HG02571 (cell line): Measurements from ENCODE around the gene C6orf120.
A peak's percentile ranks its signal among the peaks of the same experiment; 100 is the strongest.
"Not testable (repeated sequence)": the region's sequence is repeated elsewhere in the genome, so short reads cannot be mapped to it uniquely, and the experiment has no call there.

Experiments used
- ATAC-seq: cut with Tn5 transposase; IDR thresholded peaks from one replicate; pipeline ENCODE4 v1.9.1; 2021; ENCODE audit warnings: mild to moderate bottlenecking, moderate library complexity; ENCODE audit not compliant: unreplicated experiment

C6orf120 gene

GRCh38 chr6:169678342-169678741 is 23.6 kb upstream of the C6orf120 start:
- no peak for ATAC-seq

DNA sequence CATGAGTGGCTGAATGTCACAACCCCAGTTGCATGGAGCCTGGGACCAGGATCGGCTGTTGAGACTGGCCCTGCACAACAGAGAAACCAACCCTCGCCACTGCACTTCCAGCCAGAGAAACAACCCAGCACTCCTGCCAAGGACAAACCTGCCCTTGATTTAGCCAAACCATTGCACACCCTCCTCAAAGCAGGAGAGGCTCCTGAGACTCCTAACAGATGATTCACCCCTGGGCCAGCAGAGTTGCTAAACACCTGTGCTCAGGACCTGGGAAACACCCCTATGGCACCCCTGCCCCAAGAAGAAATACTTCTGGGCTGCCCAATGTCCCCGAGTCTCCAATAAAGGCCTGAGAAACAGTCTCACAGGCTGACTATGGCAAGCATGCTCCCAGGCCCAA is 17.9 kb upstream of the C6orf120 start:
- ATAC-seq: no peak

- no peak for ATAC-seq
Observed at GRCh38 chr6:169685860-169686259, 16.1 kb upstream of the C6orf120 start.

DNA sequence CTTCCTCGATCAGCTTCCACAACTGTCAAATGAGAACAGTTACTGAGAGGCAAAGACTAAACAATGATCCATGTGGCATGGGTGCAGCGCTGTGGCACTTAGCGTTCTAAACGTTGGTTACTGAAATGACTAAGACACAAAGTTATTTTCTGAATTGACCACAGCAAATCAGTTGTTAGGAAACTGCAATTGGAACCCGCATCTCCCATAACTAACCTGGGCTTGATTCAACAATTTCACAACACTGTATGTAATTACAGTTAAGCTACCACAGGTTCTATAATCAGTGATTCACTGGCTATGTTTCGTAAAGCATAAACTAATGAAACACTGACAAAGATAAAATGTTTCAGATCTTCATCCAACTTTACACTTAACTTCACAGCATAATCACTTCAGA is 12.6 kb upstream of the C6orf120 start:
- ATAC-seq: no peak

DNA sequence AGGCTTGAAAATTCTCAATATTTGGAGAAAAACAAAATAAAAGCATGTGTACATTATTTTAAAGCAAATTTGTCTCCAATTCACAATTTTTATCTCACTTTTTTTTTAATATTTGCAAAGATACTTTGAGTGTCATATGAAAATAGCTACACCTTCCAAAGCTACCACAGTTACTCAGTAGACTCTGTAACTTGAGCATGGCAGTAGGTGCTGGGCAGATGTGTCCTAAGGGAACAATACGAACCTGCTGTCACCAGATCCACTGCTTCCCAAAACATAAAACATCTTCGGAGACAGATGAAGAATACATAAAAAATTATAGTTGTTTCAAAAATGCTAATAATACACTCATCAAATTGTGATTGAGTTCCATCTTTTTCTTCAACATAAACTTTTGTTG is 10.7 kb upstream of the C6orf120 start:
- no peak for ATAC-seq

GRCh38 chr6:169692516-169692915 is 9.4 kb upstream of the C6orf120 start:
- no peak for ATAC-seq

DNA sequence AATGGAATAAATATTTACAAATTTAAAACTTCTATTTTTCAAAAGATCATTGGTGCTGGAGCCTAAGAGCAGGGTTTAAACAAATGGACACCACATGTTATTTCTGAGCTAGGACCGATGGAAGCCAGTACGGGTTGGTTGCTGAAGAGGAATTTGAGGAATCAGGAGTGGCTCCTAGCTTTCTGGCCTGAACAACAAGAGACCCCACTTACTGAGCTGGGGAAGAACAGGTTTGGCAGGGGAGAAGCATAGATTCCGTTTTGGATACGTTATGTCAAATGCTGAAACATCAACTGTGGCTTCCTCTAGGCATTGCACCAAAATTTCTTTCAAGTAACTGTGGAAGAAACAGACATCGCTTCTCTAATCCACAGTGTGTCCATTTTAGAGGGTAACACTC is 6.8 kb upstream of the C6orf120 start:
- ATAC-seq: no peak

DNA sequence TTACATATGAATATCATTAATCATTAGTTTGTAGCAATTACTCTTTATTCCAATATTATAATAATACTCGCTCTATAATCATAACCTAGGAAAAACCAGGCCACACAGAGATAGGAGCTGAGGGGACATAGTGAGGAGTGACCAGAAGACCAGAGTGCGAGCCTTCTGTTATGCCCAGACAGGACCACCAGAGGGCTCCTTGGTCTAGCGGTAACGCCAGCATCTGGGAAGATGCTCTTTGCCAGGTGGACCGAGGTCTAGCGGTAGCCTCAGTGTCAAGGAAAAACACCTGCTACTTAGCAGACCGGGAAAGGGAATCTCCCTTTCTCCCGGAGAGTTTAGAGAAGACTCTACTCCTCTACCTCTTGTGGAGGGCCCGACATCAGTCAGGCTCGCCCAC is 4.8 kb upstream of the C6orf120 start:
- not testable (repeated sequence) for ATAC-seq

- ATAC-seq: no peak
Observed at GRCh38 chr6:169700296-169700695, 1.6 kb upstream of the C6orf120 start.

DNA sequence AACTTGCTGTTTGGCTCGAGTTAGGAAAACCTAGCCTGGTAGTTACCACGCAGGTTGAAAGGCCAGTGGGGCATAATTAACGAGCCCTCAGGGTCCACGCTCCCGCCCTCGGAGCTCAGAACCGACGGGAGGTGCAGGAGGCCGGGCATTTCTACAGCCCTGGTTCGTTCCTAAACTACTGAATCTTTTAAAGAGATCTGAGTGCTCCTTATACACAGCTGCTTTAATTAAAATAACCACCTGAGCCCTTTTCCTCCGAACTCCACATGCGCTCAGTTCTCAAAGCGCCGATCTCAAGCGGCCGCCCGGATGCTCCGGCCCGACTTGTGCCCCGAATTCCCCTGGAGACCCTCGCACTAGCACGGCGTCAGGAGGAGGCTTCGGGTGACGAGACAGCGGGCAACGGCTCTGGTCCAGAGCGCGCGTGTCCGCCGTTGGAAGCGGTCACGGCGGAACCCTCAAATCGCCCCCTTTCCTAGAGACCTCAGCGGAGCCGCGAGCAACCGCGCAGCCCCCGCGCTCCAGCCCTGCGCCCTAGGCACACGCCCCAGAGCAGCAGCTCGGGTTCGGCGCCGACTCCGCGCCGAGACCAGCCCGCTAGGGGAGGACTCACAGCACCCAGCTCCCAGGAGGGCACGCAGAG is 494 bp upstream of the C6orf120 start:
- ATAC-seq: peak; percentile 4

DNA sequence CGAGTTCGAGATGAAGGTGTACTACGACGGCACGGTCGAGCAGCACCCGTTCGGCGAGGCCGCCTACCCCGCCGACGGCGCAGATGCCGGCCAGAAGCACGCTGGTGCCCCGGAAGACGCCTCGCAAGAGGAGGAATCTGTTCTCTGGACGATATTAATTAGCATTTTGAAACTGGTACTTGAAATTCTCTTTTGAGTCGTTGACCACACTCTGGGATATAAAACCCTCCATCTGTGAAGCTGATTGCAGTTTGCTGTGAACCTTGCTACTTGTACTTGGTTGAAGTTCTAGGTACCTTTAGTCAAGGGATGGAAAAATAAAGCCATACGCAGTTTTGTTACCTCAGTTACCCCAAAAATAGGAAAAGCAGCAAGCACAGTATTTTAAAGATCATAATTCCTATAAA is 917 bp downstream of the C6orf120 start:
- ATAC-seq: no peak

DNA sequence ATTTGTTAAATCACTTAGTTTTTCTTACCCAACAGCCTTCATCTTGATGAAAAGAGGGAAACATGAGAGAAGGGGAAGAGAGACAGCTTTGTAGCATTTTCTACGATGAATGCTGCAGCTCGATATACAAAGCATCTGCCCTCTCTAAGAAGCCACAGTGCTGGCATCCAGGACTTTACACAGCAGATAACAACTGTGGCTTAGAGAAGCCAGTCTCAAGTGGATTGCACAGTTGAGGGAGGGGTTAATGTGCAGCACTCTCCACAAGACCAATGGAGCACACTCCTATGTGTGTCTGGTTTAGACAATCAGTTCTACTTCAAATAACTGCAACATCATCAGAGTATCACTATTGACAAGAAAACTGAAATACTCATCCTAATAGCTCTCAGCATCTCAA is 5.8 kb downstream of the C6orf120 start:
- no peak for ATAC-seq

GRCh38 chr6:169709293-169709692 is 7.4 kb downstream of the C6orf120 start:
- ATAC-seq: no peak

DNA sequence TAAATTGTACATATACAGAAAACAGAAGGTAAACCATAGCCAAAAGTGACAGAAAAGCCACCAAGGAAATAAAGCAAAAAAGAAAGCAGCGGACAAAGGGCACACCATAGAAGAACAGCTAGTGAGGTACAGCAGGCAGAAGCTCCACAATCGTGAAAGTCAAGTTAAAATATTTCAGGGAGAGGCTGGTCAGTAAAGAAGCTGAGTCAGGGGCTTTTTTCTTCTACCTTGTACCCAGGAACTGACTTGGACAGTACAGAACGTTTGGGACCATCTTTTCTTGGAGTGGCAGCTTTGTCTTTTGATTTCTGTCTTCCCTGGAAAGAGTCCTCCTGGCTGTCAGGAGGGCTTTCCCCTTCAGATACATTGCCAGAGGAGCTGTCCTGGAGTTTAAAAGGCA is 8.1 kb downstream of the C6orf120 start:
- no peak for ATAC-seq

GRCh38 chr6:169714178-169714577 is 12.3 kb downstream of the C6orf120 start:
- no peak for ATAC-seq

DNA sequence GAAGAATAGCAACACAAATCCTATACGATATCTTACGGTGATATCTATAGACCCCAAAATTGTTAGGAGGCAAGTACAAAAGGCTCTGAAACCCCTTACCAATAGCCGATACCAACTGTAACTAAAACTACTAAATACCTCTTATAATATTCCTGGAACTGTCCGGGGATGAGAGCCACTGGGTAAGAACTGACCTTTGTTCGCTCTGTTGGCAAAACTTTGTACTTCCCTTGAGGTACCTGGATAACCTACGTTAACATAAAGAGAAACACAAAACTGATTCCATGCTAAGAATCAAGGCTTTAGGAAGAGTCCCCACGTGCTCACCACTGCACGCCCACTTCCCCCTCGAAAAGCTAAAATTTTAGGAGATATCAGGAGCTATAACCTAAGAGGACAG is 12.7 kb downstream of the C6orf120 start:
- no peak for ATAC-seq

DNA sequence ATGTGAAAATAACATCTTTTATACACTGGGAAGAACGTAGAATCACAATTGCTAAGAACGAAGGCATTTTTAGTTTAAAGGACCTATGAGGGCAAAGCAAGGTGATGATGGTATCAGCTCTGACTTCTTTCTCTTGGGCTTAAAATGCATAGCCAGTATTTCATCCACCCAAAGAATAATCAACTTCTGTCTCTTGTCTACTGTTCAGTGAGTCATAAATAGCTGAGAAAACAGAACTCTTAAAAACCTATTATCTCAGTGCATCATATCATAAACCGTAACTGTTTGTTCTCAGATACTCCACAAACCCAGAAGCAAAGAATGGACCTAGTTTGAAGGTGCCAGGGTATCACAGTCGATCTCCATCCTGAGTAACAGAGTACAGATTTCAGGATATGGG is 17.2 kb downstream of the C6orf120 start:
- ATAC-seq: no peak

DNA sequence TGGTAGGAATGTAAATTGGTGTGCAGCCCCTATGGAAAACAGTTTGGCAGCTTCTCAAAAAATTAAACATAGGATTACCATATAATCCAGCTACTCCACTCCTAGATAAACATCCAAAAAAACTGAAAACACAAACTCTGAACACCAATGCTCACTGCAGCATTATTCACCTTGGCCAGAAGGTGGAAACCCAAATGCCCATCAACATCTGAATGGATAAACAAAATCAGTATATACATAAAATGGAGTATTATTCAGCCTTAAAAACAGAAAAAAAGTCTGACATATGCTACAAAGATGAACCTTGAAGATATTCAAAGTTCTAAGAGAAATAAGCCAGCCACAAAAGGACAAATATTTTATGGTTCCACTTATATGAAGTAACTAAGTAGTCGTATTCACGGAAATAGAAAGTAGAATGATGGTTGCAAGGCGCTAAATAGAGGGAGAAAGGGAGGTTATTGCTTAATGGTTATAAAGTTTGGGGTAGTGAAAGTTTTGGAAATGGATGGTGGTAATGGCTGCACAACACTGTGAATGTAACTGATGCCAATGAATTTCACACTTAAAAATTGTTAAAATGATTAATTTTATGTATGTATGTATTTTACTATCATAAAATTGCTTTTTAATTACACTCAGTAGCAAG is 18.4 kb downstream of the C6orf120 start:
- ATAC-seq: no peak

- ATAC-seq: no peak
Observed at GRCh38 chr6:169722362-169723199, 20.7 kb downstream of the C6orf120 start.

DNA sequence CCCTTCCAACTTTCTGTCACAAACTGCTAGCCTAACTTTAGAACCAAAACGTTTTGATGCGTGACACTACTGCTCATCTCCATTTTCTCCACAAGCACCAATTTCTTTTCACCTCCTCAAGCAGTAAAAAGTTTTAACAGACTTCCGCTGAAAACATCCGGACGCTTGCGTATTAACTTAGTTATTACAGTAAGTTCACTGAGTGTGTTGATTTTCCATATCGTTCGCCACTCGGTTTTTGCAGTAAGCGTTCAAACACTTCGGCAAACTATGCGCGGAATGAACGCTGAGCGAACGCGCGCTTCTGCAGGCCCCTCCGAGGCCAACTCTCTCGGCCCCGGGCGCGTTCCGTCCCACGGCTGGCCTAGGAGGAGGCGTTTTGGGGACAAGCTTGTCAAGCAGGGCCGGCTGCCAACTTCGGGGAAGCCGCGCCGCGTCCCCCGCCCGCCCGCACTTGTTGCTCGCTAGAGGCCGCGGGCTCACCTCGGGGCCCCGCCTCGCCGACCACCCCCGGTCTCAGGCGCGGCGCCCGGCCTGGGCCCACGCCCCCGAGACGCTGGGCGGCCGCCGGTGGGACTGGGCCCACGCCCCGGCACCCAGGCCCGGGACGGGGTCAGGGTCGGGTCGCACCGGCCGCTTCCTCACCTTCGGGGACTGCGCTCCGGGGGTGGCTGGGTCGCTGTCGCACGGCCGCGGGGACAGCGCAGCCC is 21.4 kb downstream of the C6orf120 start:
- ATAC-seq: peak; percentile 35

DNA sequence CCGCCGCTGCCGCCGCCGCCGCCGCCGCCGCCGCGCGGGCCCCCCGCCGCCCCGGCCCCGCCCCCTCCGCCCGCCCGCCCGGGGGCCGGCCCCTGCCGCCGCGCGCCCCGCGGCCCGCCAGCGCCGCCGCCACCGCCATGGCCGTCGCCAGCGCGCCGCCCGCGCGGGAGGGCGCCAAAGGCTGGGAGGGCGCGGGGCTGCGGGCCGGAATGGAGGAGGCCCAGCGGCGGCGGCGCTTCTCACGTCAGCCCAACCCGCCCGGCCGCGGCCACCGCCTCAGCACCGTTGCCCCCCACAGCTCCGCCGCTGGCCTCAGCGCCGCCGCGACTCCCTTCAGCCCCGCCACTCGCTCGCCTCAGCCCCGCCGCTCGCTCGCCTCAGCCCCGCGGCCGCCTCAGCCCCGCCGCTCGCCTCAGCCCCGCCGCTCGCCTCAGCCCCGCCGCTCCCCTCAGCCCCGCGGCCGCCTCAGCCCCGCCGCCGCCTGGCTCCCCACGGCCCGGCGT is 22.1 kb downstream of the C6orf120 start:
- peak; percentile 46 for ATAC-seq
